H9 (cell line): ENCODE measurements around the gene KL. TPM values are rescaled to one million over a fixed set of nuclear protein-coding genes. Genes with fewer than 3 reads are reported as not detected.

Experiments
- DNase-seq: peaks from one replicate; pipeline ENCODE4 v3.0.0-alpha.2; 2017
- H2AFZ ChIP-seq: one replicate; pipeline ENCODE4 v1.6.1; 2013; ENCODE audit warnings: mild to moderate bottlenecking, low read length, control low read depth, moderate library complexity
- H2AK5ac ChIP-seq: 2 replicates; pipeline ENCODE4 v1.6.1; 2013; ENCODE audit warnings: low read length, control low read depth, mixed read lengths; ENCODE audit not compliant: insufficient read length
- H2BK120ac ChIP-seq: one replicate; pipeline ENCODE4 v1.6.1; 2013; ENCODE audit warnings: low read depth, mild to moderate bottlenecking, low read length, control low read depth, inconsistent platforms; ENCODE audit not compliant: poor library complexity, severe bottlenecking
- H2BK12ac ChIP-seq: 2 replicates; pipeline ENCODE4 v1.6.1; 2013; ENCODE audit warnings: low read length, control low read depth, mixed read lengths, low read depth; ENCODE audit not compliant: insufficient read length
- H2BK15ac ChIP-seq: 2 replicates; pipeline ENCODE4 v1.6.1; 2013; ENCODE audit warnings: low read depth, low read length, control low read depth
- H2BK20ac ChIP-seq: one replicate; pipeline ENCODE4 v1.6.1; 2013; ENCODE audit warnings: low read depth, mild to moderate bottlenecking, low read length, control low read depth, inconsistent platforms; ENCODE audit not compliant: poor library complexity, severe bottlenecking
- H2BK5ac ChIP-seq: 2 replicates; pipeline ENCODE4 v1.6.1; 2013; ENCODE audit warnings: low read length, control low read depth, mixed read lengths; ENCODE audit not compliant: insufficient read length
- H3K14ac ChIP-seq: 2 replicates; pipeline ENCODE4 v1.6.1; 2013; ENCODE audit warnings: low read length, control low read depth; ENCODE audit not compliant: insufficient read depth
- H3K18ac ChIP-seq: 2 replicates; pipeline ENCODE4 v1.6.1; 2013; ENCODE audit warnings: low read depth, mild to moderate bottlenecking, mixed read lengths, low read length, control low read depth; ENCODE audit not compliant: insufficient read length
- H3K23ac ChIP-seq: 2 replicates; pipeline ENCODE4 v1.6.1; 2013; ENCODE audit warnings: low read length, control low read depth, mixed read lengths, low read depth; ENCODE audit not compliant: insufficient read length
- H3K23me2 ChIP-seq: 2 replicates; pipeline ENCODE4 v1.6.1; 2013; ENCODE audit warnings: low read depth, mild to moderate bottlenecking, mixed read lengths, low read length, control low read depth; ENCODE audit not compliant: insufficient read length, poor library complexity, severe bottlenecking
- H3K27ac ChIP-seq: 2 replicates; pipeline ENCODE4 v1.5.1; 2013; ENCODE audit warnings: low read length, control low read depth, mixed read lengths, low read depth; ENCODE audit not compliant: insufficient read length
- H3K27me3 ChIP-seq: 2 replicates; pipeline ENCODE4 v1.6.1; 2013; ENCODE audit warnings: low read length, control low read depth, inconsistent platforms; ENCODE audit not compliant: insufficient read depth
- H3K4ac ChIP-seq: 2 replicates; pipeline ENCODE4 v1.6.1; 2013; ENCODE audit warnings: low read depth, mild to moderate bottlenecking, control low read depth, inconsistent platforms, low read length, moderate library complexity
- H3K4me1 ChIP-seq: 2 replicates; pipeline ENCODE4 v1.6.1; 2013; ENCODE audit warnings: low read length, control low read depth, inconsistent platforms; ENCODE audit not compliant: insufficient read depth
- H3K4me2 ChIP-seq: 2 replicates; pipeline ENCODE4 v1.6.1; 2013; ENCODE audit warnings: low read length, control low read depth, mixed read lengths; ENCODE audit not compliant: insufficient read length, insufficient read depth
- H3K56ac ChIP-seq: 2 replicates; pipeline ENCODE4 v1.6.1; 2013; ENCODE audit warnings: low read depth, mild to moderate bottlenecking, mixed read lengths, low read length, control low read depth; ENCODE audit not compliant: insufficient read length
- H3K79me1 ChIP-seq: 2 replicates; pipeline ENCODE4 v1.6.1; 2013; ENCODE audit warnings: low read depth, mild to moderate bottlenecking, moderate library complexity, low read length, control low read depth, inconsistent platforms; ENCODE audit not compliant: insufficient read depth, poor library complexity, severe bottlenecking
- H3K79me2 ChIP-seq: 2 replicates; pipeline ENCODE4 v1.6.1; 2013; ENCODE audit warnings: low read length, control low read depth, inconsistent platforms; ENCODE audit not compliant: insufficient read depth
- H3K9ac ChIP-seq: 2 replicates; pipeline ENCODE4 v1.6.1; 2013; ENCODE audit warnings: low read length, control low read depth, mixed read lengths; ENCODE audit not compliant: insufficient read length; ENCODE audit errors: extremely low read depth
- H3K9me3 ChIP-seq: one replicate; pipeline ENCODE4 v1.6.1; 2013; ENCODE audit warnings: low read depth, low read length, inconsistent platforms; ENCODE audit not compliant: control insufficient read depth
- H3T11ph ChIP-seq: one replicate; pipeline ENCODE4 v1.6.1; 2013; ENCODE audit warnings: mild to moderate bottlenecking, low read length, control low read depth, inconsistent platforms
- H4K20me1 ChIP-seq: one replicate; pipeline ENCODE4 v1.6.1; 2013; ENCODE audit not compliant: control insufficient read depth, insufficient read length, insufficient read depth
- H4K5ac ChIP-seq: 2 replicates; pipeline ENCODE4 v1.6.1; 2013; ENCODE audit warnings: low read depth, mild to moderate bottlenecking, mixed read lengths, low read length, control low read depth; ENCODE audit not compliant: insufficient read length
- H4K8ac ChIP-seq: replicated peaks from 2 replicates; pipeline ENCODE4 v1.6.1; 2013; ENCODE audit warnings: low read length, control low read depth, mixed read lengths, low read depth; ENCODE audit not compliant: insufficient read length
- H4K91ac ChIP-seq: 2 replicates; pipeline ENCODE4 v1.6.1; 2013; ENCODE audit warnings: low read depth, mild to moderate bottlenecking, moderate library complexity, mixed read lengths, low read length, control low read depth; ENCODE audit not compliant: insufficient read length
- H3K27ac Mint-ChIP-seq, 3 experiments: 2 replicates in 2 of 3; 3 replicates in 1 of 3; pipeline ENCODE4 v1.8.0; 2020 to 2021; ENCODE audit warnings: mixed read lengths in 3 of 3, mild to moderate bottlenecking in 1 of 3, moderate library complexity in 1 of 3
- H3K27me3 Mint-ChIP-seq: 2 replicates; pipeline ENCODE4 v1.8.0; 2021; ENCODE audit warnings: low read depth, mild to moderate bottlenecking, moderate library complexity, mixed read lengths
- H3K36me3 Mint-ChIP-seq, 3 experiments: 2 replicates in 2 of 3; 3 replicates in 1 of 3; pipeline ENCODE4 v1.8.0; 2020 to 2021; ENCODE audit warnings: low read depth in 3 of 3, mixed read lengths in 3 of 3; ENCODE audit not compliant: insufficient read depth in 1 of 3
- H3K4me1 Mint-ChIP-seq, 2 experiments: 2 replicates each; pipeline ENCODE4 v1.8.0; 2020; ENCODE audit warnings: mixed read lengths in 2 of 2
- H3K4me3 Mint-ChIP-seq, 2 experiments: 2 replicates in 1 of 2; 3 replicates in 1 of 2; pipeline ENCODE4 v1.8.0; 2020 to 2021; ENCODE audit warnings: mild to moderate bottlenecking in 2 of 2, mixed read lengths in 2 of 2, moderate library complexity in 1 of 2
- H3K9me3 Mint-ChIP-seq, 2 experiments: 2 replicates in 1 of 2; 3 replicates in 1 of 2; pipeline ENCODE4 v1.8.0; 2020; ENCODE audit warnings: mild to moderate bottlenecking in 2 of 2, mixed read lengths in 2 of 2, moderate library complexity in 1 of 2
- WGBS: extraction: QIAGEN DNeasy Blood & Tissue Kit; methylation state at CpG from one replicate; pipeline ENCODE4 v1.1.7; 2013; ENCODE audit warnings: missing lambda C conversion rate, low lambda C conversion rate, mixed read lengths; ENCODE audit not compliant: insufficient read length; ENCODE audit errors: extremely low coverage; 5-methylcytosine and 5-hydroxymethylcytosine counted together
- total RNA-seq: library from RNA; stranded (reverse); gene quantifications from 2 replicates; pipeline ENCODE4 v1.2.1, GENCODE V29; 2021
- TF ChIP-seq, protein P1 (sequence below): fragments of 200-600 bp; sonication (generic); conservative IDR thresholded peaks from 3 replicates; pipeline ENCODE4 v1.8.0; 2021; ENCODE audit warnings: antibody characterized with exemption, mild to moderate bottlenecking

Gene KL
- total RNA-seq, 1 experiment from 2014 or later, result not detected

DNA sequence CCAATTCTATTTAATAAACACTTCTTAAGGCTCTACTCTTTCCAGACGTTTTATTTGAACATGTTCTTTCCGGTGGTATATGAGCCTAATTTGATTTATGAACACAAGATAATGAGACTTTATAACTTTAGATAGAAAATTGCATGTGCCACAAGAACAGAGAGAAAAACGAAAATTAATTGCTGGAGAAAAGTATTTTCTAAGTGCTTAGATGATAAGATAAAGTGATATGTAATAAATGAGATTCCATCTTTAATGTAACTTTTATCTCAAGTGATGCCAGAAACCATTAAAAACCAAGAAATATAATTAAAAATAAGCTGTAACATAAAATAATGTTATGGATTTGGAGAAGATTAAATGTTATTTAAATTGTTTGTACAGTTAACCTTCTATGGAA is 33.2 kb upstream of the KL start:
- Histone ChIP-seq H3K56ac (no peak overlapping the region), H3K9ac (no peak overlapping the region), H3K79me2 (no peaks in the 10 kb centered on the region), H3K27me3 (no peaks in the 10 kb centered on the region), H2AK5ac (no peak overlapping the region), H4K20me1 (no peaks in the 10 kb centered on the region), H2BK20ac (no peak overlapping the region), H3K4ac (no peak overlapping the region), H3K9me3 (no peaks in the 10 kb centered on the region), H3K4me1 (no peaks in the 10 kb centered on the region), H4K5ac (no peak overlapping the region), H3K23me2 (no peaks in the 10 kb centered on the region), H3K79me1 (no peaks in the 10 kb centered on the region), H2AFZ (no peak overlapping the region), H2BK12ac (no peak overlapping the region), H4K8ac (no peak overlapping the region), H3K14ac (no peak overlapping the region), H4K91ac (no peak overlapping the region), H2BK5ac (no peak overlapping the region), H3T11ph (no peak overlapping the region), H2BK15ac (no peak overlapping the region), H2BK120ac (no peak overlapping the region), H3K4me2 (no peak overlapping the region), H3K27ac (no peak overlapping the region), H3K23ac (no peak overlapping the region), H3K18ac (no peak overlapping the region)
- no peak overlapping the region for H3K27ac Mint-ChIP-seq
- peaks cover 2% of the 10 kb centered on the region; the same call in 1 of the 2 replicates for H3K27me3 Mint-ChIP-seq
- no peaks in the 10 kb centered on the region for H3K36me3 Mint-ChIP-seq
- H3K9me3 Mint-ChIP-seq, result peaks cover 3% of the 10 kb centered on the region in 2 experiments; a peak in 2 of 5 replicates
- TF ChIP-seq, protein P1, sequence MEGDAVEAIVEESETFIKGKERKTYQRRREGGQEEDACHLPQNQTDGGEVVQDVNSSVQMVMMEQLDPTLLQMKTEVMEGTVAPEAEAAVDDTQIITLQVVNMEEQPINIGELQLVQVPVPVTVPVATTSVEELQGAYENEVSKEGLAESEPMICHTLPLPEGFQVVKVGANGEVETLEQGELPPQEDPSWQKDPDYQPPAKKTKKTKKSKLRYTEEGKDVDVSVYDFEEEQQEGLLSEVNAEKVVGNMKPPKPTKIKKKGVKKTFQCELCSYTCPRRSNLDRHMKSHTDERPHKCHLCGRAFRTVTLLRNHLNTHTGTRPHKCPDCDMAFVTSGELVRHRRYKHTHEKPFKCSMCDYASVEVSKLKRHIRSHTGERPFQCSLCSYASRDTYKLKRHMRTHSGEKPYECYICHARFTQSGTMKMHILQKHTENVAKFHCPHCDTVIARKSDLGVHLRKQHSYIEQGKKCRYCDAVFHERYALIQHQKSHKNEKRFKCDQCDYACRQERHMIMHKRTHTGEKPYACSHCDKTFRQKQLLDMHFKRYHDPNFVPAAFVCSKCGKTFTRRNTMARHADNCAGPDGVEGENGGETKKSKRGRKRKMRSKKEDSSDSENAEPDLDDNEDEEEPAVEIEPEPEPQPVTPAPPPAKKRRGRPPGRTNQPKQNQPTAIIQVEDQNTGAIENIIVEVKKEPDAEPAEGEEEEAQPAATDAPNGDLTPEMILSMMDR, result no peak
- peaks cover 8 to 9% of the 10 kb centered on the region in 2 experiments for H3K4me1 Mint-ChIP-seq
- H3K4me3 Mint-ChIP-seq, result no peak overlapping the region
- no peak for DNase-seq
- no CpG with 5 or more reads among the region's 3 CpGs for WGBS
